Ishikawa (cell line): ENCODE measurements around the gene GPR17.

Experiments
- CEBPB ChIP-seq: IDR thresholded peaks from 2 replicates; pipeline ENCODE4 v1.6.1; 2012
- CREB1 ChIP-seq: IDR thresholded peaks from 2 replicates; pipeline ENCODE4 v1.6.1; 2012; ENCODE audit warnings: low read depth
- EGR1 ChIP-seq: IDR thresholded peaks from 2 replicates; pipeline ENCODE4 v1.6.1; 2012
- EP300 ChIP-seq: IDR thresholded peaks from 2 replicates; pipeline ENCODE4 v1.6.1; 2012; ENCODE audit warnings: borderline replicate concordance
- FOXM1 ChIP-seq: IDR thresholded peaks from 2 replicates; pipeline ENCODE4 v1.6.1; 2012; ENCODE audit warnings: low read depth, borderline replicate concordance
- NFIC ChIP-seq: IDR thresholded peaks from 2 replicates; pipeline ENCODE4 v1.6.1; 2012
- RAD21 ChIP-seq: IDR thresholded peaks from 2 replicates; pipeline ENCODE4 v1.6.1; 2012; ENCODE audit warnings: low read depth
- TAF1 ChIP-seq: IDR thresholded peaks from 2 replicates; pipeline ENCODE4 v1.6.1; 2012; ENCODE audit warnings: low read depth, mild to moderate bottlenecking
- TCF12 ChIP-seq: IDR thresholded peaks from 2 replicates; pipeline ENCODE4 v1.6.1; 2012; ENCODE audit warnings: low read depth
- TEAD4 ChIP-seq: IDR thresholded peaks from 2 replicates; pipeline ENCODE4 v1.6.1; 2012
- YY1 ChIP-seq: IDR thresholded peaks from 2 replicates; pipeline ENCODE4 v1.6.1; 2012; ENCODE audit warnings: low read depth
- ZBTB7A ChIP-seq: IDR thresholded peaks from 2 replicates; pipeline ENCODE4 v1.6.1; 2012; ENCODE audit warnings: low read depth
- TF ChIP-seq, protein P1 (sequence below): IDR thresholded peaks from 2 replicates; pipeline ENCODE4 v1.6.1; 2012; ENCODE audit warnings: low read depth, mild to moderate bottlenecking
- TF ChIP-seq, protein P2 (sequence below): IDR thresholded peaks from 2 replicates; pipeline ENCODE4 v1.6.1; 2012
- TF ChIP-seq, protein P3 (sequence below): IDR thresholded peaks from 2 replicates; pipeline ENCODE4 v1.6.1; 2012

Gene GPR17, protein sequence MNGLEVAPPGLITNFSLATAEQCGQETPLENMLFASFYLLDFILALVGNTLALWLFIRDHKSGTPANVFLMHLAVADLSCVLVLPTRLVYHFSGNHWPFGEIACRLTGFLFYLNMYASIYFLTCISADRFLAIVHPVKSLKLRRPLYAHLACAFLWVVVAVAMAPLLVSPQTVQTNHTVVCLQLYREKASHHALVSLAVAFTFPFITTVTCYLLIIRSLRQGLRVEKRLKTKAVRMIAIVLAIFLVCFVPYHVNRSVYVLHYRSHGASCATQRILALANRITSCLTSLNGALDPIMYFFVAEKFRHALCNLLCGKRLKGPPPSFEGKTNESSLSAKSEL

GRCh38 chr2:127645395-127646291 lies at the start of gene GPR17:
Gene GPR17, plus strand, starts transcription at chr2:127646153. Its CDS starts 4,583 bp downstream, at chr2:127650736.
- no peak for TF ChIP-seq CEBPB
- no peak for TF ChIP-seq TCF12
- TF ChIP-seq CREB1 = no peak
- no peak for TF ChIP-seq RAD21

GRCh38 chr2:127596311-127597045 lies 49.5 kb upstream of the GPR17 start:
- TF ChIP-seq, protein P1, sequence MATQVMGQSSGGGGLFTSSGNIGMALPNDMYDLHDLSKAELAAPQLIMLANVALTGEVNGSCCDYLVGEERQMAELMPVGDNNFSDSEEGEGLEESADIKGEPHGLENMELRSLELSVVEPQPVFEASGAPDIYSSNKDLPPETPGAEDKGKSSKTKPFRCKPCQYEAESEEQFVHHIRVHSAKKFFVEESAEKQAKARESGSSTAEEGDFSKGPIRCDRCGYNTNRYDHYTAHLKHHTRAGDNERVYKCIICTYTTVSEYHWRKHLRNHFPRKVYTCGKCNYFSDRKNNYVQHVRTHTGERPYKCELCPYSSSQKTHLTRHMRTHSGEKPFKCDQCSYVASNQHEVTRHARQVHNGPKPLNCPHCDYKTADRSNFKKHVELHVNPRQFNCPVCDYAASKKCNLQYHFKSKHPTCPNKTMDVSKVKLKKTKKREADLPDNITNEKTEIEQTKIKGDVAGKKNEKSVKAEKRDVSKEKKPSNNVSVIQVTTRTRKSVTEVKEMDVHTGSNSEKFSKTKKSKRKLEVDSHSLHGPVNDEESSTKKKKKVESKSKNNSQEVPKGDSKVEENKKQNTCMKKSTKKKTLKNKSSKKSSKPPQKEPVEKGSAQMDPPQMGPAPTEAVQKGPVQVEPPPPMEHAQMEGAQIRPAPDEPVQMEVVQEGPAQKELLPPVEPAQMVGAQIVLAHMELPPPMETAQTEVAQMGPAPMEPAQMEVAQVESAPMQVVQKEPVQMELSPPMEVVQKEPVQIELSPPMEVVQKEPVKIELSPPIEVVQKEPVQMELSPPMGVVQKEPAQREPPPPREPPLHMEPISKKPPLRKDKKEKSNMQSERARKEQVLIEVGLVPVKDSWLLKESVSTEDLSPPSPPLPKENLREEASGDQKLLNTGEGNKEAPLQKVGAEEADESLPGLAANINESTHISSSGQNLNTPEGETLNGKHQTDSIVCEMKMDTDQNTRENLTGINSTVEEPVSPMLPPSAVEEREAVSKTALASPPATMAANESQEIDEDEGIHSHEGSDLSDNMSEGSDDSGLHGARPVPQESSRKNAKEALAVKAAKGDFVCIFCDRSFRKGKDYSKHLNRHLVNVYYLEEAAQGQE = no peak
- TF ChIP-seq RAD21 (no peak), FOXM1 (no peak), ZBTB7A (no peak), EP300 (no peak), TCF12 (no peak), CREB1 (no peak), CEBPB (no peak)
- TF ChIP-seq, protein P2, sequence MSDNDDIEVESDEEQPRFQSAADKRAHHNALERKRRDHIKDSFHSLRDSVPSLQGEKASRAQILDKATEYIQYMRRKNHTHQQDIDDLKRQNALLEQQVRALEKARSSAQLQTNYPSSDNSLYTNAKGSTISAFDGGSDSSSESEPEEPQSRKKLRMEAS = no peak

DNA sequence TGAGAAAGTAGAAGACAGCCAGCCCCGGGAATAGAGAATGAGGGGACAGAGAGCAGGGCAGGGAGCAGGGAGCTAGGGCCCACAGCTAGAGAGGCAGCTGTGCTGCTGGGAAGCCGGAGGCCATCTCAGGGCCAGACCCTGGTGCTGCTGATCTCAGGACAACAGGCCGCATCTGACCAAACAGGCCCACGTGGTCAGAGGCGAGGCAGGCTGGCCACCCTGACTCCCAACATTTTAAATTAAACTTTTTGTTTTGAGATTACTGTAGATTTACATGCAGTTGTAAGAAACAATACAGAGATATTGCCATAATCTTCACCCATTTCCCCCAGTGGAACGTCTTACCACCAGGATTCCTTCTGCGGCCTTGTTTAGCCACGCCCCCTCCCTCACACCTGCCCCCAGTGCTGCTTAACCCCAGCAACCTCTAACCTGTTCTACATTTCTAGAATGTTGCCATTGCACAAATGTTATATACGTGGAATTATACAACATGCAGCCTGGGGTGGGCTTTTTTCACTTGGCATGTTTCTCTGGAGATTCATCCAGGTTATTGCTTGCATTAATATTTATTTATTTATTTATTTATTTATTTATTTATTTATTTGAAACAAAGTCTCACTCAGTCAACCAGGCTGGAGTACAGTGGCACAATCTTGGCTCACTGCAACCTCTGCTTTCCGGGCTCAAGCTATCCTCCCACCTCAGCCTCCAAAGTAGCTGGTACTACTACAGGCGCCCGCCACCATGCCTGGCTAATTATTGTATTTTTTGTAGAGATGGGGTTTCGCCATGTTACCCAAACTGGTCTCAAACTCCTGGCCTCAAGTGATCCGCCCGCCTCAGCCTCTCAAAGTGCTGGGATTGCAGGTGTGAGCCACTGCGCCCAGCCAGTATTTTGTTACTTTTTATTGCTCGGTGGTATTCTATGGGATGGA lies 48.6 kb upstream of the GPR17 start:
- TF ChIP-seq ZBTB7A (no peak), TEAD4 (no peak), TCF12 (no peak), EGR1 (no peak), EP300 (no peak), YY1 (no peak), TAF1 (no peak), CREB1 (no peak), CEBPB (no peak), FOXM1 (no peak), NFIC (no peak), RAD21 (no peak)
- TF ChIP-seq, protein P2 = no peak
- TF ChIP-seq, protein P3, sequence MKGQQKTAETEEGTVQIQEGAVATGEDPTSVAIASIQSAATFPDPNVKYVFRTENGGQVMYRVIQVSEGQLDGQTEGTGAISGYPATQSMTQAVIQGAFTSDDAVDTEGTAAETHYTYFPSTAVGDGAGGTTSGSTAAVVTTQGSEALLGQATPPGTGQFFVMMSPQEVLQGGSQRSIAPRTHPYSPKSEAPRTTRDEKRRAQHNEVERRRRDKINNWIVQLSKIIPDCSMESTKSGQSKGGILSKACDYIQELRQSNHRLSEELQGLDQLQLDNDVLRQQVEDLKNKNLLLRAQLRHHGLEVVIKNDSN = no peak
- TF ChIP-seq, protein P1 = no peak

- no peak for TF ChIP-seq NFIC
- TF ChIP-seq FOXM1 = no peak
- TF ChIP-seq CREB1 = no peak
- TF ChIP-seq TCF12 = no peak
These were observed 48.0 kb upstream of the GPR17 start for GRCh38 chr2:127597984-127598380.

GRCh38 chr2:127598711-127599110 lies 47.2 kb upstream of the GPR17 start:
- TF ChIP-seq TEAD4 = no peak
- TF ChIP-seq CEBPB = no peak
- no peak for TF ChIP-seq RAD21
- no peak for TF ChIP-seq CREB1
- no peak for TF ChIP-seq NFIC
- TF ChIP-seq TCF12 = no peak
- no peak for TF ChIP-seq EP300
- TF ChIP-seq, protein P2 = no peak
- TF ChIP-seq, protein P1 = no peak
- TF ChIP-seq ZBTB7A = no peak
- TF ChIP-seq TAF1 = no peak
- no peak for TF ChIP-seq EGR1
- no peak for TF ChIP-seq FOXM1
- no peak for TF ChIP-seq YY1
- TF ChIP-seq, protein P3 = no peak
